Measurements from ENCODE around the gene TTC33. TPM values are rescaled to one million over a fixed set of nuclear protein-coding genes. Genes with fewer than 3 reads are reported as not detected.

TTC33 gene
- polyA plus RNA-seq, 1 donor = 17.8 TPM

DNA sequence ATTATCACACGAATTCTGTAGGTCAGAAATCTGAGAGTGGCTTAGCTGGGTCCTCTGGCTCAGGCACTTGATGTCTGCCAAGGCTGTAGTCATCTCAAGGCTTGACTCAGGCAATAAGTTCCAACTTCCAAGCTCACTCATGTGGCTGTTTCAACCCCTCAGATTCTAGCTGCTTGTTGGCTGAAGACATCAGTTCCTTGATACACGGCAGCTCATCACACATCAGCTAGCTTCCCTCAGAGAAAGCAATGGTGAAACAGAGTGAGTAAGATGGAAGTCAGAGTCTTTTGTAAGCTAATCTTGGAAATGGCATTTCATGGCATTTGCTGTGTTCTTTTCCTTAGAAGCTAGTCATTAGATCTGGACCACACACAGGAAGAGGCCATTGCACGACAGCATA is 280.2 kb downstream of the TTC33 start:
- H3K9me3 ChIP-seq (ENCODE audit: control insufficient read depth, low read depth, low read length) = no peaks in the 10 kb centered on the region
- no peaks in the 10 kb centered on the region for H3K27me3 ChIP-seq (ENCODE audit: control insufficient read depth, insufficient read depth, low read length)
- WGBS (ENCODE audit: insufficient coverage, low lambda C conversion rate) = 100% methylated on average over 1 of the region's 3 CpGs
- no peak overlapping the region for H3K4me3 ChIP-seq (ENCODE audit: low read length)
- H3K4me1 ChIP-seq (ENCODE audit: control insufficient read depth, insufficient read depth, low read length) = no peaks in the 10 kb centered on the region
- no peak for DNase-seq
- H3K36me3 ChIP-seq (ENCODE audit: control insufficient read depth, insufficient read depth, low read length) = no peaks in the 10 kb centered on the region
- H3K27ac ChIP-seq (ENCODE audit: low read length) = no peak overlapping the region

DNA sequence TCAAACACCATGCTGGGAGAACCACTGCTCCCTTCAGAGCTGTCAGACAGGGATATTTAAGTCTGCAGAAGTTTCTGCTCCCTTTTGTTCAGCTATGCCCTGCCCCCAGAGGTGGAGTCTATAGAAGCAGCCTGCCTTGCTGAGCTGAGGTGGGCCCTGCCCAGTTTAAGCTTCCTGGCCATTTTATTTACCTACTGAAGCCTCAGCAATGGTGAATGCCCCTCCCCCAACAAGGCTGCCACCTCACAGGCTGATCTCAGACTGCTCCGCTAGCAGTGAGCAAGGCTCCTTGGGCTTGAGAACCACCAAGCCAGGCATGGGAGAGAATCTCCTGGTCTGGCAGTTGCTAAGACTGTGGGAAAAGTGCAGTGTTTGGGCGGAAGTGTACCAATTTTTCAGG is 281.5 kb downstream of the TTC33 start:
- H3K9me3 ChIP-seq (ENCODE audit: control insufficient read depth, low read depth, low read length) = no peaks in the 10 kb centered on the region
- H3K27ac ChIP-seq (ENCODE audit: low read length) = no peak overlapping the region
- DNase-seq = no peak
- no peaks in the 10 kb centered on the region for H3K27me3 ChIP-seq (ENCODE audit: control insufficient read depth, insufficient read depth, low read length)
- H3K4me1 ChIP-seq (ENCODE audit: control insufficient read depth, insufficient read depth, low read length) = no peaks in the 10 kb centered on the region
- WGBS (ENCODE audit: insufficient coverage, low lambda C conversion rate) = 100% methylated on average over 1 of the region's 2 CpGs
- no peak overlapping the region for H3K4me3 ChIP-seq (ENCODE audit: low read length)
- no peaks in the 10 kb centered on the region for H3K36me3 ChIP-seq (ENCODE audit: control insufficient read depth, insufficient read depth, low read length)

GRCh38 chr5:40465416-40465815 is 290.3 kb downstream of the TTC33 start:
- WGBS (ENCODE audit: insufficient coverage, low lambda C conversion rate) = no CpG with 5 or more reads among the region's 1 CpG

GRCh38 chr5:40464511-40464910 is 291.2 kb downstream of the TTC33 start:
- no peak for DNase-seq
- Histone ChIP-seq H3K4me1 (ENCODE audit: control insufficient read depth, insufficient read depth, low read length) (no peaks in the 10 kb centered on the region), H3K36me3 (ENCODE audit: control insufficient read depth, insufficient read depth, low read length) (no peaks in the 10 kb centered on the region), H3K4me3 (ENCODE audit: low read length) (no peak overlapping the region), H3K27ac (ENCODE audit: low read length) (no peak overlapping the region), H3K27me3 (ENCODE audit: control insufficient read depth, insufficient read depth, low read length) (no peaks in the 10 kb centered on the region), H3K9me3 (ENCODE audit: control insufficient read depth, low read depth, low read length) (peaks cover 6% of the 10 kb centered on the region)
- 92% methylated on average over 4 of the region's 4 CpGs for WGBS (ENCODE audit: insufficient coverage, low lambda C conversion rate)

More at GRCh38 chr5:40465416-40465815, 290.3 kb downstream of the TTC33 start:
- Histone ChIP-seq H3K9me3 (ENCODE audit: control insufficient read depth, low read depth, low read length) (peaks cover 3% of the 10 kb centered on the region), H3K4me1 (ENCODE audit: control insufficient read depth, insufficient read depth, low read length) (no peaks in the 10 kb centered on the region), H3K36me3 (ENCODE audit: control insufficient read depth, insufficient read depth, low read length) (no peaks in the 10 kb centered on the region), H3K27ac (ENCODE audit: low read length) (no peak overlapping the region), H3K4me3 (ENCODE audit: low read length) (no peak overlapping the region), H3K27me3 (ENCODE audit: control insufficient read depth, insufficient read depth, low read length) (no peaks in the 10 kb centered on the region)
- DNase-seq = no peak

Other genes with a start within 250 kb of the TTC33 start
- 11.6 TPM for gene PTGER4, start 76.0 kb downstream of the TTC33 start, polyA plus RNA-seq
- gene PRKAA1, start 42.4 kb upstream of the TTC33 start, polyA plus RNA-seq = 76.6 TPM
- 2,735 TPM for gene RPL37, start 79.3 kb upstream of the TTC33 start, polyA plus RNA-seq
- 3.4 TPM for gene CARD6, start 85.4 kb upstream of the TTC33 start, polyA plus RNA-seq
- gene C7, start 153.5 kb upstream of the TTC33 start, polyA plus RNA-seq = 53.9 TPM